ENCODE results near the gene EXOC2. TPM values are rescaled to one million over a fixed set of nuclear protein-coding genes. Genes with fewer than 3 reads are reported as not detected.

Gene EXOC2
- total RNA-seq, 1 donor from 2014 or later = 22.0 TPM

DNA sequence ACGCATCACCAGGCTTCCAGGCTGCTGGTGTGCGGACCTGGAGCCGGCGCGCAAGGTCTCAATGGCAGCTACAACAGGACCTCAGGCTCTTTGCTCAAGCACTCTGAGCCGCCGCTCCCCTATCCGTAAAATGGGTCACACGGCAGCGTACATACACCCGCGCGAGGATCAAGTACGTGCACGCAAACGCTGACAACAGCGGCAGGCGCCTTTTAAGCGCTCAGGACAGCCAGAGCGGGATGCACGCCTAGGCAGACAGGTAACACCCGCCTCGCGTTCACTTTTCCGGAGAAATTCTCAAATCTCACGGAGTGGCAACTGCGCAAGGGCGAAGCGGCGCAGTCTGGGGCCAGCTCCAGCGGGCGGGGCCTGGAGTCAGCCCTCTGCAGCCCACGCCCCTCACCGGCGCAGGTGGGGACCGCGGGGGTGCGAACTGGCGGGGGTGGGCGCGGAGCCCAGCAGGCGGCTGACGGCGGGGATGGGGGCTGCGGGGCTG lies 535 bp downstream of the EXOC2 start:
- DNase-seq (ENCODE audit: low read depth) = no peak
- H3K4me3 ChIP-seq (ENCODE audit: low read depth, low read length) = peak overlapping the region; percentile 71
- TF ChIP-seq, protein P1, sequence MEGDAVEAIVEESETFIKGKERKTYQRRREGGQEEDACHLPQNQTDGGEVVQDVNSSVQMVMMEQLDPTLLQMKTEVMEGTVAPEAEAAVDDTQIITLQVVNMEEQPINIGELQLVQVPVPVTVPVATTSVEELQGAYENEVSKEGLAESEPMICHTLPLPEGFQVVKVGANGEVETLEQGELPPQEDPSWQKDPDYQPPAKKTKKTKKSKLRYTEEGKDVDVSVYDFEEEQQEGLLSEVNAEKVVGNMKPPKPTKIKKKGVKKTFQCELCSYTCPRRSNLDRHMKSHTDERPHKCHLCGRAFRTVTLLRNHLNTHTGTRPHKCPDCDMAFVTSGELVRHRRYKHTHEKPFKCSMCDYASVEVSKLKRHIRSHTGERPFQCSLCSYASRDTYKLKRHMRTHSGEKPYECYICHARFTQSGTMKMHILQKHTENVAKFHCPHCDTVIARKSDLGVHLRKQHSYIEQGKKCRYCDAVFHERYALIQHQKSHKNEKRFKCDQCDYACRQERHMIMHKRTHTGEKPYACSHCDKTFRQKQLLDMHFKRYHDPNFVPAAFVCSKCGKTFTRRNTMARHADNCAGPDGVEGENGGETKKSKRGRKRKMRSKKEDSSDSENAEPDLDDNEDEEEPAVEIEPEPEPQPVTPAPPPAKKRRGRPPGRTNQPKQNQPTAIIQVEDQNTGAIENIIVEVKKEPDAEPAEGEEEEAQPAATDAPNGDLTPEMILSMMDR (conservative IDR thresholded peaks at IDR 0.05; ENCODE audit: low read depth, low read length) = no peak

DNA sequence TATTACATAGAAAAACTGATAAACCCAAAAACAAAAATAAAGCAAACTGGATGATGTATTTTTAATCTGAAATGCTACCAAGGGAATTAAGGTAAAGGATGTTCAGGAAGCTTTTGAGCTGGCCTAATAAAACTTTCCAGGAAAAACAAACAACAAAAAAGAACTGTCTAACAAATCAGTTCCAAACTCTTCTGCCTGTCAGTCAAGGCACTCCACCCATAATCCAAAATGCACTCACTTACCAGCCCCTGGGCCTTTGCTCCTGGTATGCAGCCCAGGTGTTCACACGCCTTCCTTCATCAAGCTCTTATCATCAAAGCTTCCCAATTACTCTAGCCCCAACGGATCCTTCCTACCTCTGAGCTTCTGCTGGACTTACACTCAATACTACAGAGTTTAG lies 3.7 kb downstream of the EXOC2 start:
- no peak for DNase-seq (ENCODE audit: low read depth)
- TF ChIP-seq, protein P1 (conservative IDR thresholded peaks at IDR 0.05; ENCODE audit: low read depth, low read length) = no peak
- no peak overlapping the region for H3K4me3 ChIP-seq (ENCODE audit: low read depth, low read length)

DNA sequence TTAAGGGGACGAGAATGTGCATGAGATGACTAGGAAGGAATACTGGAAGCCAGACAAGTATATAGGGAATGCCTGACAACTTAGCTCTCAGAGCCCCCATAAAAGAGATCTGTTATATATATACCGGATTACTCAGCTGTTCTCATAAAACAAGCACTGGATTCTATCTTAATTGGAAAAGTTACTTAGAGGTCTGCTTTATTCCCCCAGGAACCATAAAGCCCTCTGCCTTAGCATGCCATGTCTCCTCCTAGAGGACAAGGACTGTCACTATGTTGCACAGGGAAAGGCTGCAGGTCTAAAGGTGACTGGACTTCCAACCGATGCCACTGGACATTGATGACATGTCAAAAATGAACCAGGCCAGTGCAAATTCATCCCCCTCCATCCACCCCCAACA lies 6.4 kb downstream of the EXOC2 start:
- H3K4me3 ChIP-seq (ENCODE audit: low read depth, low read length) = no peak overlapping the region
- DNase-seq (ENCODE audit: low read depth) = no peak
- TF ChIP-seq, protein P1 (conservative IDR thresholded peaks at IDR 0.05; ENCODE audit: low read depth, low read length) = peak; percentile 38

- TF ChIP-seq, protein P1 (conservative IDR thresholded peaks at IDR 0.05; ENCODE audit: low read depth, low read length) = no peak
- H3K4me3 ChIP-seq (ENCODE audit: low read depth, low read length) = no peak overlapping the region
- DNase-seq (ENCODE audit: low read depth) = no peak
Observed at GRCh38 chr6:684831-685636, 7.9 kb downstream of the EXOC2 start.

DNA sequence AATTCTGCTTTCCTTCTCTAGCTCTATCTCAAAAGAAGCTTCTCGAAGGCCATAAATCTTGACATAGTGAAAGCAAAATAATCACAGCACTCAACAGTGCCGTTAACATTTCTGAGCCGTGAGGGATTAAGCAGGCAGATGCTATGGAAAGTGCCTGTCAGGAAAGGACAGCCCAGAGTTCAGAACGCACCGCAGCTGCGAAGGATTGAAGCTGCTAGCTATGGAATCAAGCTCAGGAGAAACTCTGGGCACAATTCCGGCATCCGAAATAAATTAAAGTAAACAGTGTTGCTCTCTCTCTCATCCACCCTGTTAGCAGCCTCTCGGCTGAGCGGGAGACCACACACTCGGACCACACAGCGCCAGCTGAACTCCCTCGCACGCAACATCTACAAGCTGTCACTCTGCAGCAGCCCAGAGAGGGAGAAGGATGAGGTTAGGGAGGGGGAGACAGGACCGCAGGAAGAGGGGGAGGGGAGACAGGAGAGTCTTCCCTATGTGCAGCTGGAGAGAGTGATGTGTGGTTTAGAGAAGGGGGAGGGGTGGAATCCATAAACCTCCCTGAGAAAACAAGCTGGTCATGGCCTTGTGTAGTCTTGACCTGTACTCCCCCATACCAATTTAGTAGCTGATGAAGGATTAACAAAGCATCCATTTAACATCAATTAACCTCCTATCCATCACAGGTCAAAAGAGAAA lies 9.0 kb downstream of the EXOC2 start:
- DNase-seq (ENCODE audit: low read depth) = no peak
- TF ChIP-seq, protein P1 (conservative IDR thresholded peaks at IDR 0.05; ENCODE audit: low read depth, low read length) = no peak
- no peak overlapping the region for H3K4me3 ChIP-seq (ENCODE audit: low read depth, low read length)

DNA sequence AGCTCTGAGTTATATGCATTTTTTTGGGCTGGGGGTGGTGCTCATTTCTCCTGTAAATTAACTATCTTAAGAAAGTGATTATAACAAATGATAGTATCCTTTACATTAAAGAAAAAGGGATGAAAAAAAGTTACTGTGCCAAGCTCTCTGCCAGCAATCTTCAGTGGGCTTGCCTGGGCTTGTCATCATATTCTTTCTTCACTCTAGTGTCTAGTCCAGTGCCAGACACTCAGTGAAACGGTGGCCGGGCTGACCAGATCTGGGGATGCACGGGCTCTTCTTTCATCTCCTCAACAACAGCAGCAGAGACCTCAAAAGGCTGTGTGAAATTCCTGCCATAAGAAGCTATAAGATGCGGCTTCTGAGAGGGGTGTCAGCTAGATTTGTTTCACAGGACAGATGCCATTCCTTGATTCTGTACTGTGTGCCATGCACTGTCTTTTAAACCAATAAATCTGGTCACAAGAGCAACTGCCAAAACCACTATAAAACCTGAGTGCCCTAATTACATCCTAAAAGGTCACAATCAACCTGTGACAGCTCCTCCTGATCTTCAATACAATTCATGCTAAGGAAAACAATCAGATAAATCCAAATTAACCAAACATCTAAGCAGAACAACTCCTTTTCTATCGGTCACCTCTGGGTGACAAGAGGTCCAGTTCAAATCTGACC lies 12.1 kb downstream of the EXOC2 start:
- no peak for DNase-seq (ENCODE audit: low read depth)
- TF ChIP-seq, protein P1 (conservative IDR thresholded peaks at IDR 0.05; ENCODE audit: low read depth, low read length) = no peak

More for the DNA sequence above, 12.1 kb downstream of the EXOC2 start:
- no peak overlapping the region for H3K4me3 ChIP-seq (ENCODE audit: low read depth, low read length)
